ES-I3 (cell line): Measurements from ENCODE around the gene SCT.

ENCODE experiments used
- H3K36me3 ChIP-seq: 2 replicates; pipeline ENCODE4 v1.6.1; 2013; ENCODE audit warnings: mild to moderate bottlenecking, low read length, control low read depth, moderate library complexity; ENCODE audit not compliant: insufficient read depth
- H3K4me1 ChIP-seq: 2 replicates; pipeline ENCODE4 v1.6.1; 2013; ENCODE audit warnings: mild to moderate bottlenecking, control low read depth, low read length; ENCODE audit not compliant: insufficient read depth
- H3K9ac ChIP-seq: 2 replicates; pipeline ENCODE4 v1.6.1; 2013; ENCODE audit warnings: low read depth, mild to moderate bottlenecking, low read length, moderate library complexity
- H3K9me3 ChIP-seq: 2 replicates; pipeline ENCODE4 v1.6.1; 2013; ENCODE audit warnings: mild to moderate bottlenecking, low read length, moderate library complexity; ENCODE audit not compliant: control insufficient read depth, insufficient read depth

Gene SCT, protein sequence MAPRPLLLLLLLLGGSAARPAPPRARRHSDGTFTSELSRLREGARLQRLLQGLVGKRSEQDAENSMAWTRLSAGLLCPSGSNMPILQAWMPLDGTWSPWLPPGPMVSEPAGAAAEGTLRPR

DNA sequence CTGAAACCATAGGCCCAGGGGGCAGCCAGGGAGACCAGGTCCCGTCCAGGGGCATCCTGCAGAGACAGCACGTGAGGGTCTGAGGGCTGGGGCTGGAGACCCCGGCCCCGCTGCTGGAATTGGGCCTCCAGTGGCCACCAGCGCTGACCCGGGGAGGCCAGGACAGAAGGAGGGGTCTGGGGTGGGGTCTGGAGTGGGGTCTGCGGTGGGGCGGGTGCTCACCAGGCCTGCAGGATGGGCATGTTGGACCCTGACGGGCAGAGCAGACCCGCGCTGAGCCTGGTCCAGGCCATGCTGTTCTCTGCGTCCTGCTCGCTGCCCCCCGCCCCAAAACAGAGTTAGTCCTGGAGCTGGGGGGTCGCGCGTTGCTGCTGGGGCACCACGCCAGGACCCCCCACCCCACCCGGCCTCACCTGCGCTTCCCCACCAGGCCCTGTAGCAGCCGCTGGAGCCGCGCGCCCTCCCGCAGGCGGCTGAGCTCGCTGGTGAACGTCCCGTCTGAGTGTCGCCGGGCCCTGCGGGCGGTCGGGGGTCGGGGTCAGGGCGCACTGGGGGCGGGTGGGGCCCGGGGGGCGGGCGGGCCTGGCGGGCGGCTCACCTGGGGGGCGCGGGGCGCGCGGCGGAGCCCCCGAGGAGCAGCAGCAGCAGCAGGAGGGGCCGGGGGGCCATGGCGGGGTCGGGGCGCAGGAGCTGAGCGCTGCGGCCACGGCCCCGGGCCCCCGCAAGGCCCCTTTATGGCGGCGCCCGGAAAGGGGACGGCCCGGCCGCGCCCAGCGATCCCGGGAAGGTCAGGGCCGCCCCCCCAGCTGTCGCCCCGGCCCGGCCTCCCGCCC is at the start of gene SCT:
SCT (minus strand) TSS at position 707 of the 833 bp plus-strand sequence; CDS start at position 669, 38 bp downstream.
- Histone ChIP-seq H3K4me1 (no peaks in the 10 kb centered on the region; the same call in 1 of the 2 replicates), H3K9me3 (no peaks in the 10 kb centered on the region), H3K9ac (no peak within 1 kb of the TSS), H3K36me3 (no peaks in the 10 kb centered on the region)

DNA sequence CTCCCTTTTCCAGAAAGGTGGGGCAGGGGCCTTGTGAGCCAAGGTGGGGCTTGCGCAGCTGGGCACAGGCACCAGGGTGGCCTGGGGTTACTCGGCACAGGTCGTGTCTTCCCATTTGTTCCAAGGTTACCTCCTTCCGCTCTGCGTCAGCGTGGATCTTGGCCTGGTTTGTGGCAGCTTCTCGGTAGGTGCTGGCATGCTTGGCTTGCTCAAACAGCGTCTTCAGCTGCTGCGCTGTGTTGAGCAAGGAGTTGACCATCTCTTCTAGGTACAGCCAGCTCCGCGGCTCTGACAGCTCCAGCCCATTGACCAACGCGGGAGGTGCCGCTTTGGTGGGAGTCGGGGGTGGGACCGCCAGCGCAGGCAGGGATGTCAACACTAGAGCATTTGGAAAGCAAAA is 47.4 kb upstream of the SCT start:
- Histone ChIP-seq H3K36me3 (peaks cover 15% of the 10 kb centered on the region; the same call in 1 of the 2 replicates), H3K9ac (no peak overlapping the region), H3K9me3 (no peaks in the 10 kb centered on the region), H3K4me1 (no peaks in the 10 kb centered on the region)

DNA sequence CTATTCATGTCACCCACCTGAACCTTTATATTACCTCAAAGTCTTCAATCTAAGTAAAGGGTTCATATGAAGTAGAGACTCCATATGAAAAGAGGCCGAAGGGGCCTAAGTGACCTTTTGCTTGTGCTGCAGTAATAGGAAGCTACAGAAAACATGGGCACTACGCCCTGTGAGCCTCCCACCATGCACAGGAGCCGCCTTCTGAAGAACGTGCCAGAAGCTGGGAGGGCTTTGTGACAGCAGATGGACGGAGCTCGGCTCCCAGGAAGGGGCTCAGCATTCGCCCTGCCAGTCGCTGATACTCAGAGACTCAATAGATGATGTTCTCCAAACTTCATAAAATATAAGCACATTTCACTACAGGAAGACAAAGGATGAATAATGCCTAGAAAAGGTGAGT is 46.9 kb upstream of the SCT start:
- no peaks in the 10 kb centered on the region for H3K9me3 ChIP-seq
- no peaks in the 10 kb centered on the region for H3K4me1 ChIP-seq
- H3K9ac ChIP-seq: no peak overlapping the region
- peaks cover 12% of the 10 kb centered on the region; the same call in 1 of the 2 replicates for H3K36me3 ChIP-seq

DNA sequence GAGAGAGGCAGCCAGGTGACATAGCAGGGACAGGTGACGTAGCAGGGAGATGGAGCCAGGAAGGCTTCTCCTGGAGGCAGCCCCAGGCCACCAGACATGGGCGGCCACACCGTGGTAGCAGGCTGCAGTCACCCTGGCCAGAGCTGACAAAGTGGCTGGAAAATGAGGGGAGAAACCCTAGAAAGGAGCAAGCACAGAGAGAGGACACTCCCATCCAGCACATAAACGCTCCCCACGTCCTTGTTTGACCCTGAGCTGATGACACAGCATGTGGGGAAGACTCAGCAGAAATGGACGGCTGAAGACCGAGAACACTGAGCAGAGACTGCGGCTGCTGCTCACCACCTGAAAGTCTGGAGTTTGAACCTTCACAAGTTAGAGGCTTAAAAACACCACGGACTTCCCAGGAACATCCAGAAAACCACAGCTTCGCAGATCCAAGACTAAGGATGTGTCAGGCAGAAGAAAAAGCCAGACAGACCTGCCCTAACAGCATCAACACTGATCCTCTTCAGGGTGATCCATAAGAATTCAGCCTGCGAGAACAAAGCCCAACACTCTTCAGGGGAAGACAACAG is 38.8 kb upstream of the SCT start:
- no peak overlapping the region for H3K9ac ChIP-seq
- no peaks in the 10 kb centered on the region for H3K4me1 ChIP-seq
- no peaks in the 10 kb centered on the region for H3K9me3 ChIP-seq
- H3K36me3 ChIP-seq: no peaks in the 10 kb centered on the region

DNA sequence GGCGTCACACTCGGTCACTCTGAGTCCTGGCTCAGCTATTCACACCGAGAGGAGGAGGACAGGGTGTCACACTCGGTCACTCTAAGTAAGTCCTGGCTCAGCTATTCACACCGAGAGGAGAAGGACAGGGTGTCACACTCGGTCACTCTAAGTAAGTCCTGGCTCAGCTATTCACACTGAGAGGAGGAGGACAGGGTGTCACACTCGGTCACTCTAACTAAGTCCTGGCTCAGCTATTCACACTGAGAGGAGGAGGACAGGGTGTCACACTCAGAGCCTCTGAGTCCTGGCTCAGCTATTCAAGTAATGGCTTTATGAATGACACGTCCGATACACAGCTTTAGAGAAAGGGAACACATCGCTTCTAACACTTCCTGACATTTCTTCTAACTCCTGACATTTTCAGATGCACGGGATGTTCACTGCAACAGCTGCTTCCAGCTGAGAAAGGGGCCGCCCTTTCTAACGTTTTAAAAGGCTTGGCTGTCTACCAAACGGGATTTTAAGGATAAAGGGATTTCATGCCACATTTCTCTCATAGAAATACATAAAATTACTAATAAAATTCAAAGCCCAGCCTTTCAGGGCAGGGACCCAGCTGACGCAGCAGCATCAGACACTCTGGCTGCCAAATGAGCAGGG is 38.2 kb upstream of the SCT start:
- Histone ChIP-seq H3K36me3 (no peaks in the 10 kb centered on the region), H3K9ac (no peak overlapping the region), H3K4me1 (no peaks in the 10 kb centered on the region), H3K9me3 (no peaks in the 10 kb centered on the region)

DNA sequence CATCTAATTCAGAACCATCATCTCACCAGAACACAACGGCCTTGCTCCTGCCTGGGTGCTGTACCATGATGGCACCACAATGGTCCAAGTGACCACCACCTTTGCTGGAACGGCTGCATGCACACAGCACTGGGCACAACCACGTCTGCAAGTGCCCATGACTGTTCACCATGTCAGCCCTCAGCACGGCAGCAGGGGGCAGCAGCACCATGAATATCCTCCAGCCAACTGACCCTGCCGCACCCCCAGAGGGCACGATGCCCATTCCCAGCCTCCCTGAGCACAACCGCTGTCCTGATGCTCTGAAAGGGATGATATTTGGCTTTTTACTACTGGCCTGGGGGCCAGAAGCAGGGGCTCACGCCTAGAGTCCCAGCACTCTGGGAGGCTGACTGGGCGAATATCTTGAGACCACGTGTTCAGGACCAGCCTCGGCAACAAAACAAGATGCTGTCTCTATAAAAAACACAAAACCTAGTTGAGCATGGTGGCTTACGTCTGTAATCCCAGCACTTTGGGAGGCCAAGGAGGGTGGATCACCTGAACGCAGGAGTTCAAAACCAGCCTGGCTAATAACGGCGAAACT is 35.8 kb upstream of the SCT start:
- Histone ChIP-seq H3K9me3 (no peaks in the 10 kb centered on the region), H3K36me3 (no peaks in the 10 kb centered on the region), H3K9ac (no peak overlapping the region), H3K4me1 (no peaks in the 10 kb centered on the region)

DNA sequence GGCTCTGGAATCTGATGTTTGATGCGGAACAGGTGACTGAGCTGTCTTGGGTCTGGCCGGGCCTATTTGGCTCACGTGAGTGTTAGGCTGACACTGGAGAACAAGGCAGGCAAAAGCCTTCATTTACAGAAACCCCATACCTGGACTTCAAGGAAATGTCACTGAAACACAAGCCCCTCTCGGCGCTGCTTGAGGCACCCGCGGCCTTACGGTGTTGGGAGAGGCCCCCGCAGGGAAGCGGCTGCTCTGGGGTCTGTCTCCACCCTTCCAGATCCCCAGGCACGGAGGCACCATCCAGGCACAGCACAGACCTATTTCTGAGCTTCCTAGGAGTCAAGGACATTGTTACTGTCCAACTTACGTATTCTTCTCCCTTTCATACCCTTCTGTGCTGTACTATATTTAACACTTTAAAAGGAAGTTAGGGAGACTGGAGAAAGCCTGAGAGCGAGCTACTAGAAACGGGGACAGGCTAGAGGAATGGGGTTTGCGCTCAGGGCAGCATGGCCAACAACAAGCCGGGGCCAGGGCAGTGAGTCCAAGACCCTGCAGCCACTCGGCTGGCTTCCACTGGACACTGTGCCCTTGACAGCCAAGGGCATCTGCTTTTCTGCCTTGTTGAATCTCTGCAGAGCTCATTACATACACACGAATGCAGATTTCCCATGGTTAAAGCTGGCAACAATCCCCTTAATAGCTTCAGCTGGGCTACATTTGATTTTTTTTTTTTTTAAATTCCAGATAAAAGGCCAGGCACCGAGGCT is 33.9 kb upstream of the SCT start:
- H3K36me3 ChIP-seq: no peaks in the 10 kb centered on the region

DNA sequence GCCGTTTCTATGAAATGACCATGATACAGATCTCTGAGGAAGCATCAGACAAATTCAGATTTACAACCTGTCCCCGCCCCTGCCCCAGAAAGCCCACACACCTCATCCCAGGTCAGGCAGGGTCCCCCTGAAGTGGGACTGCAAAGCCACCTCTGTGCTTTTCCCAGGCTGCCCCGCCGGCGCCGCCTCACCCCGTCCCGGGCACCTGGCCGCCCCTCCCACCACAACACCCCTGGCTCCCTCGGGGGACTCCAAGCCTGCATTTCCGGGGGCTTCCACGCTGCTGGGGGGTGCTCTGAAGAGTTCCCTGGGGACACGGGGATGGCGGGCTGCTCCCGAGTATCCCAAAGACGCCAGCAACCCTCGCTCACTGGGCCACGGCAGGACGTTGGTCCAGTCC is 33.3 kb upstream of the SCT start:
- no peak overlapping the region for H3K9ac ChIP-seq
- no peaks in the 10 kb centered on the region for H3K4me1 ChIP-seq
- no peaks in the 10 kb centered on the region for H3K36me3 ChIP-seq
- H3K9me3 ChIP-seq: no peaks in the 10 kb centered on the region

More for the DNA sequence above, 33.9 kb upstream of the SCT start:
- Histone ChIP-seq H3K9ac (no peak overlapping the region), H3K9me3 (no peaks in the 10 kb centered on the region), H3K4me1 (no peaks in the 10 kb centered on the region)

DNA sequence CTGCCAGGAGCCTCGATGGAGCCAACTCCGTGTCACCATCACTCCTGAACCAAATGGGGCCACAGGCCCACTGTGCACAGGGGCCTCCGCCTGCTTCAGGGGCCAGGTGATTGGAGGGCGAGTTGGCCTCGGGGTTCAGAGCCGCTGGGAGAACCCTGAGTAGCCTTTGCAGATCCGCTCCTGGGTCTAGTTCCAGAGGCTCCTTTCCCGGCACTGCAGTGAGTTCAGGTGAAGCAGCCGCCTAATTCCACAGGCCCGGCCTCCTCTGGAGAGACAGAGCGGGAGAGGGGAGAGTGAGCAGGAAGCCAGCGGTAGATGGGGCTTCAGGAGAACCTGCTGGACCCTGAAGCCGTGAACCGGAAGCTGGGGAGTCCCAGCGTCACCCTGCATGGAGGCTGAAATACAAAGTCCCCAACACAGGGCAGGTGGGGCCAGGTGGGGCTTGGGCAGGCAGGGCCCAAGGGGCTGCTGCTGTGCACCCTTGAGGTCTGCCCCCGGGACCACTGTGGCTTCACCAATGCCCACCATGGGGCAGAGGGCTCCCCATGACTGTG is 32.6 kb upstream of the SCT start:
- no peak overlapping the region for H3K9ac ChIP-seq
- H3K36me3 ChIP-seq: no peaks in the 10 kb centered on the region

DNA sequence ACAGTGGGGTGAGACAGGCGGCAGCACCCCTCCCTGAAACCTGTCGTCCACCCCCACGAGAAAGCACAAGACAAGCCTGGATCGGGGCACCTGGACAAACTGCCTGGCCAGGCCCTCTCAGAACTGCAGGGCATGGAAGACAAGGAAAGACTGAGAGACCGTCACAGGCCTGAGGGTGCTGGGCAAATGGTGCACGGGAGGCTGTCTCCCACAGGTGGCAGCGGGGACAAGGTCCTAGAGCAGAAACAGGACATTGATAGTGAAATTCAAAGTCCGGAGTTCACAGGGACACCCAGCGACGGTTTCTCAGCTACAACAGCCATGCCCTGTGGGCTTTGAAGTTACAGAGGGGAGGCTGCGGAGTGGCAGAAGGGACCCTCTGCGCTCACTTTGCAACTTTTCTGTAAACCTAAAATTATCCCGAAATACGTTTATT is 30.7 kb upstream of the SCT start:
- no peaks in the 10 kb centered on the region for H3K36me3 ChIP-seq
- no peaks in the 10 kb centered on the region for H3K4me1 ChIP-seq
- no peaks in the 10 kb centered on the region for H3K9me3 ChIP-seq
- H3K9ac ChIP-seq: no peak overlapping the region

More for the DNA sequence above, 32.6 kb upstream of the SCT start:
- H3K4me1 ChIP-seq: no peaks in the 10 kb centered on the region
- H3K9me3 ChIP-seq: no peaks in the 10 kb centered on the region

DNA sequence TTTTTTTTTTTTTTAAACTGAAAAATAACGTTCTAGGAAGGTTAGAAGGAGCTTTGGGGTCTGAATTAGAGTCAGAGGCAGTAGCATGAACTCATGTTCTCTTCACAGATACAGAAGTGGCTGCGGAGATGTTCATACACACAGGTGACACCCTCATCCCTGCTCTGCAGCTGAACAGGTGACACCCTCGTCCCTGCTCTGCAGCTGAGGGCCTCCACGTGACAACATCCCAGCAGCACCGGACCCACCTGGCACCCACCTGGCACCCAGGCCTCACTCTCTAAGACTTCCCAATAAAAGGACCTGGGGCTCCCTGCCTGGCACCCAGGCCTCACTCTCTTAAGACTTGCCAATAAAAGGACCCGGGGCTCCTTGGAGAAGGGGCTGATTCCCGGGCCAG is 29.9 kb upstream of the SCT start:
- Histone ChIP-seq H3K9me3 (no peaks in the 10 kb centered on the region), H3K4me1 (no peaks in the 10 kb centered on the region), H3K36me3 (no peaks in the 10 kb centered on the region), H3K9ac (no peak overlapping the region)

DNA sequence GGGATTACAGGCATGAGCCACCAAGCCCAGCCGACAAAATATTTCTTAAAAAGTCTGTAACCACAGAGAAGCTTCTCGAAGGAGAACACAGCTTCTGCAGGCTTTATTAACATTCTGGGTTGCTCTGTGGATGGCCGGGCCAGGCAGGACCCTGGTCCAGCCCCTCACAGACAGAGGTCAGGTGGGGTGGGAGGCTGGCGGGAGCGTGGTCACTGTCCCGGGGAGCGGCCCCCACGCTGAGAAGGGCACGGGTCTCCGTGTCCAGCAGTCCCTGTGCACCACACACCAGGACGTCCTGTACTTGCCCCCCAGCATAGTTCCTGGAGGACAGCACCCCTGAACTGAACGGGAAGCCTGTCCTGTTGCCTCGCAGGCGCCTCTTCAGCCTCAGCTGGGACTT is 29.4 kb upstream of the SCT start:
- no peak overlapping the region for H3K9ac ChIP-seq
- no peaks in the 10 kb centered on the region for H3K36me3 ChIP-seq
- no peaks in the 10 kb centered on the region for H3K4me1 ChIP-seq
- H3K9me3 ChIP-seq: no peaks in the 10 kb centered on the region

DNA sequence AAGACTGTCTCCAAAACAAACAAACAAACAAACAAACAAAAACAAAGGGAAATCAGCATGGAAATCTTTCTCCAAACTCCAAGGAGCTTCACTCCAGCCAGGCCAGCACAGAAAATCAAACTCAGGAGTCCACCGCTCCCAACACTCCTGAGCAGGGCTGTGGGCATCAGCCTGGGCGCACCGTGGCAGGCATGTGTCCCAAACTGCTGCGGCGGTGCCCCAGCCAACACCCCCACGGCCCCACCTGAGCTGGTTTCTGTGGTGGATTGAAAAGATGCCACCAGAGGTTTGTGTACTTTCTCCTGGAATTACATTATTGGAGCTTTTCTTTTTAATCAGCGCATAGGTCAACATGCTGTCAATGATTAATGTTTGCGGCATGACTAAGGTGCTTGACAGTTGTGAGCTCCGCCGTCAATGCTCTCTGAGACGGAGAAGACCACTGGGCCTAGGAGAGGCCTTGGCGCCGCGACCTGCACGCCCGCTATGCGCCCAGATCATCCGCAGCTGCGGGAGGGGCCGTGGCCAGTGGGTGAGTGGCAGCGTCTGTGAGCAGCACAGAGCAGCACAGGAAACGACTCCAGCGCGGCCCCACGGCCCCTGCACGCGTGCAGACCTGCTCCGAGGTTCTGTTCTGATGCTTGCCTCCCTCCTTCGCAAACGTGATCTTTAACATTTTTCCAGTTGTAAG is 28.2 kb upstream of the SCT start:
- Histone ChIP-seq H3K4me1 (no peaks in the 10 kb centered on the region), H3K9me3 (no peaks in the 10 kb centered on the region), H3K36me3 (no peaks in the 10 kb centered on the region), H3K9ac (no peak overlapping the region)
